Sigmoid colon (tissue), 3 donors: ENCODE measurements around the gene KLHL40.

Source experiments
- POLR2A ChIP-seq, 2 donors: fragments of 450-650 bp; IDR thresholded peaks; one replicate each; pipeline ENCODE4 v1.6.1; 2016; ENCODE audit warnings: antibody characterized with exemption in 2 of 2, mild to moderate bottlenecking in 2 of 2, moderate library complexity in 2 of 2
- TF ChIP-seq, protein P1 (sequence below), 4 experiments: fragments of 450-650 bp in 3 of 4; fragments of 200-600 bp in 1 of 4; IDR thresholded peaks; one replicate each; pipeline ENCODE4 v1.5.1; 2016 to 2019; ENCODE audit warnings: antibody characterized with exemption in 4 of 4, mild to moderate bottlenecking in 3 of 4, moderate library complexity in 2 of 4

DNA sequence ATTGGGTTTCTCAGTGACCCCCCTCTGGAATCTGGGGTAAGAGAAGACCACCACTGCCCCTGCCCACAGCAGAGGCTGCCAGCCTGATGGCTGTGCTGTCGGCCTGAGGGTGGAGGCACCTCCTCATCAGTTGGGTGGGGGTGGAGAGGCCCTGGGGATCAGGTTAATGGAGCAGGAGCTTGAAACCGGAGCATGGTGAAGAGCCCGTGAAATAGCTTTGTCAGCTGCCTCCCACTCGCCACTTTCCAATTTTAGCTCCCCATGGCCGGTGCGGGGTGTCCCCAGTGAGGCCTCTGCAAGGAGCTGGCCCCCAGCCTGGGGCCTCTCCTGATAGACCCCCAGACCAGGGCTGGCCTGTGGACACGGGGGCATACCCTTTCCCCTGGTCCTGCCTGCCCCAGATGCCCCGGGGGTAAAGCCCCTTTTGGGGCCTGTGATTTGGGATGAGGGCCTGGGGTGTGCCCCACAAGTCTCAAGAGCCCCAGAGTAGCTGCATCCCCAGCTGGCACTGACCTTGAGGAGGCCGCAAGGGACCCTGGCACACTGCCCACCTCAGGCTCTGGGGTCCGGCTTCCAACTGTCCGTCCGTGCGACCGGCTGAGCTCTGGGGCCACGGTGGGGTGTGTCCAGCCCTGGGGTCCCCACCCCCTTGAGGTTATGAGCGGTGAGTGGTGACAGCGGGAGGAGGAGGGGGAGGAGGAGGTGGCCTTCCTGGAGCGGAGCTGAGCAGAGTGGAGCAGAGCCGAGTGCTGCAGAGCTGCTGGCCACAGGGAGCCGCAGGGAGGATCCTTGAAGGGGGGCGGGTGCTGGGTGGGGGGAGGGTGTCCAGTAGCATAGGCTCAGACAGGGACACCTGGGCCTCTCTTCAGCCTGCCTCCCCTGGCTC is 17.0 kb downstream of the KLHL40 start, which contains the start of gene HHATL:
- TF ChIP-seq POLR2A (IDR thresholded peaks at IDR 0.05), result no peak
- TF ChIP-seq, protein P1, sequence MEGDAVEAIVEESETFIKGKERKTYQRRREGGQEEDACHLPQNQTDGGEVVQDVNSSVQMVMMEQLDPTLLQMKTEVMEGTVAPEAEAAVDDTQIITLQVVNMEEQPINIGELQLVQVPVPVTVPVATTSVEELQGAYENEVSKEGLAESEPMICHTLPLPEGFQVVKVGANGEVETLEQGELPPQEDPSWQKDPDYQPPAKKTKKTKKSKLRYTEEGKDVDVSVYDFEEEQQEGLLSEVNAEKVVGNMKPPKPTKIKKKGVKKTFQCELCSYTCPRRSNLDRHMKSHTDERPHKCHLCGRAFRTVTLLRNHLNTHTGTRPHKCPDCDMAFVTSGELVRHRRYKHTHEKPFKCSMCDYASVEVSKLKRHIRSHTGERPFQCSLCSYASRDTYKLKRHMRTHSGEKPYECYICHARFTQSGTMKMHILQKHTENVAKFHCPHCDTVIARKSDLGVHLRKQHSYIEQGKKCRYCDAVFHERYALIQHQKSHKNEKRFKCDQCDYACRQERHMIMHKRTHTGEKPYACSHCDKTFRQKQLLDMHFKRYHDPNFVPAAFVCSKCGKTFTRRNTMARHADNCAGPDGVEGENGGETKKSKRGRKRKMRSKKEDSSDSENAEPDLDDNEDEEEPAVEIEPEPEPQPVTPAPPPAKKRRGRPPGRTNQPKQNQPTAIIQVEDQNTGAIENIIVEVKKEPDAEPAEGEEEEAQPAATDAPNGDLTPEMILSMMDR (IDR thresholded peaks at IDR 0.05), result no peak
